IMR-90 (cell line): Measurements from ENCODE around the gene ST6GALNAC4.

Experiments used
- CEBPB ChIP-seq: IDR thresholded peaks from 2 replicates; pipeline ENCODE4 v1.6.1; 2012; ENCODE audit warnings: low read depth, low read length, improper control_type of control experiment
- CHD1 ChIP-seq: IDR thresholded peaks from 2 replicates; pipeline ENCODE4 v1.6.1; 2012; ENCODE audit warnings: low read depth, low read length, improper control_type of control experiment
- CTCF ChIP-seq: conservative IDR thresholded peaks from 2 replicates; pipeline ENCODE4 v1.5.1; 2012; ENCODE audit warnings: mild to moderate bottlenecking, low read depth, low read length, improper control_type of control experiment
- NFE2L2 ChIP-seq: fragments of 150-350 bp; IDR thresholded peaks from 2 replicates; pipeline ENCODE4 v1.6.1; 2016; ENCODE audit warnings: low read depth, mild to moderate bottlenecking, low read length
- POLR2A ChIP-seq: IDR thresholded peaks from 2 replicates; pipeline ENCODE4 v1.6.1; 2012; ENCODE audit warnings: mild to moderate bottlenecking, low read depth, low read length
- RAD21 ChIP-seq: IDR thresholded peaks from 2 replicates; pipeline ENCODE4 v1.6.1; 2012; ENCODE audit warnings: low read length, improper control_type of control experiment
- RFX5 ChIP-seq: IDR thresholded peaks from 2 replicates; pipeline ENCODE4 v1.8.0; 2012; ENCODE audit warnings: low read depth, mild to moderate bottlenecking, low read length, moderate library complexity
- SMC3 ChIP-seq: fragments of 150-350 bp; IDR thresholded peaks from 2 replicates; pipeline ENCODE4 v1.6.1; 2016; ENCODE audit warnings: low read depth, mild to moderate bottlenecking, antibody characterized with exemption, low read length, moderate library complexity
- USF2 ChIP-seq: fragments of 150-350 bp; IDR thresholded peaks from 2 replicates; pipeline ENCODE4 v1.6.1; 2017; ENCODE audit warnings: mild to moderate bottlenecking, antibody characterized with exemption, low read length, low read depth

GRCh38 chr9:127927201-127927987, 10.6 kb upstream of the ST6GALNAC4 start:
- TF ChIP-seq CHD1 (no peak), CTCF (no peak), POLR2A (no peak), NFE2L2 (no peak), SMC3 (no peak), RFX5 (no peak), RAD21 (no peak), USF2 (no peak), CEBPB (no peak)
